ENCODE results near the gene RNF38.

DNA sequence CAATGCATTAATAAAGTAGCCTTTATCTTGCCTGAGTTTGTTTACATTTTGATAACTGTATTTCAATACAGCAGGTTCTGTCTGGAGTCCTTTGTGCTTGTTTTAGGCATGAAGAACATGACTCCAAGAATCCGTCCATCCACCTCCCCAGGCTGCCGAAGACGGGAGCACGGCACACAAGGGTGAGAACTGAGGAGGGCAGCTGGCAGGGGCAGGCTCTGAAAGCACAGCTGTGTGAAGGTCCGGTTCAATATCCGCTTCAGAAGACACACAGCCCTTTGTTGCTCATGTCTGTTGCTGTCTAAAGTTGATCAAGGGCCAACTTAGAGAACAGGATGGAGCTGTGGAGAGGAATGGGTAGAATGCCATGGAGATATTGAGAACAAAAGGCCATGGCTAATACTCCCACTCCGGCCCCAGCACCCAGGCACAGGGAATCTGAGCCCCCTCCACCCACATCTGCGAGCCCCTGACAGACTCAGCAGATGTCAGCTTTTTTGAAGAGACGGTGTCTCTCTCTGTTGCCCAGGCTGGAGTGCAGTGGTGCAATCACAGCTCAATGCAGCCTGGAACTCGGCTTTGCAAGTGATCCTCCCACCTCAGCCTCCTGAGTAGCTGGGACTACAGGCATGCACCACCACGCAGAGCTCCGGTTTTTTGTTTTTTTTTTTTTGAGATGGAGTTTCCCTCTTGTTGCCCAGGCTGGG, 83.3 kb downstream of the RNF38 start:
- TF ChIP-seq ZNF274 (IDR thresholded peaks at IDR 0.05; ENCODE audit: low read depth, low read length): no peak
- TF ChIP-seq CTCF (IDR thresholded peaks at IDR 0.05 in 2 of 3, conservative IDR thresholded peaks at IDR 0.05 in 1 of 3; ENCODE audit: borderline replicate concordance in 1 of 3, insufficient read depth in 1 of 3, low read depth in 2 of 3, low read length in 2 of 3): no peak
- no peak for TF ChIP-seq ELF1 (IDR thresholded peaks at IDR 0.05; ENCODE audit: borderline replicate concordance, low read depth)
- no peak for TF ChIP-seq MAX (IDR thresholded peaks at IDR 0.05)
- no peak for TF ChIP-seq EZH2phosphoT487 (IDR thresholded peaks at IDR 0.05; ENCODE audit: borderline replicate concordance)
- TF ChIP-seq ZBTB33 (IDR thresholded peaks at IDR 0.05; ENCODE audit: extremely low read depth, insufficient replicate concordance, low read length): no peak
- no peak for TF ChIP-seq POLR2AphosphoS5 (IDR thresholded peaks at IDR 0.05; ENCODE audit: low read depth, low read length)
- no peak for TF ChIP-seq REST (IDR thresholded peaks at IDR 0.05; ENCODE audit: low read depth)
- no peak for TF ChIP-seq POLR2A (IDR thresholded peaks at IDR 0.05; ENCODE audit: borderline replicate concordance, extremely low read depth, insufficient read depth, insufficient read length)
- TF ChIP-seq EZH2 (IDR thresholded peaks at IDR 0.05): no peak
